ENCODE data around the gene EFHC2.
"Not testable (repeated sequence)": the region's sequence is repeated elsewhere in the genome, so short reads cannot be mapped to it uniquely, and the experiment has no call there.

Gene EFHC2

DNA sequence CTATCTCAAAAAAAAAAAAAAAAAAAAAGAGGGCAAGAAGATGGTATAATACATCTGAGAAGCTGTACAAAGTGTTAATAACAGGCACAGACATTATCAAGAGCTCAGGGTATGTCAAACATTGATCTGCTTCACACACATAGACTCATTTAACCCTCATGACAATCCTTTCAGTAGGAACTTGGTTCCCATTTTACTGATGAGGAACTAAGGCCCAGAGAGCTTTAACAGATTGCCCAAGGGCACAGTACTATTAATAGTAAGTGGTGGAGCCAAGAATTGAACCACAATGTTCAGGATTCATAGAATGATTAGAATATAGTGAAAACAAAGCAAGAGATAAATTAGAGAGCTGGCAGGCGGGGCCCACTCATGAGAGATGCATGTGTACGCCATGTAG, 154.4 kb downstream of the EFHC2 start:
- no peak overlapping the region for H3K27ac ChIP-seq
- no peak for TF ChIP-seq ZFX (IDR thresholded peaks at IDR 0.05; ENCODE audit: borderline replicate concordance)
- TF ChIP-seq, protein P1, sequence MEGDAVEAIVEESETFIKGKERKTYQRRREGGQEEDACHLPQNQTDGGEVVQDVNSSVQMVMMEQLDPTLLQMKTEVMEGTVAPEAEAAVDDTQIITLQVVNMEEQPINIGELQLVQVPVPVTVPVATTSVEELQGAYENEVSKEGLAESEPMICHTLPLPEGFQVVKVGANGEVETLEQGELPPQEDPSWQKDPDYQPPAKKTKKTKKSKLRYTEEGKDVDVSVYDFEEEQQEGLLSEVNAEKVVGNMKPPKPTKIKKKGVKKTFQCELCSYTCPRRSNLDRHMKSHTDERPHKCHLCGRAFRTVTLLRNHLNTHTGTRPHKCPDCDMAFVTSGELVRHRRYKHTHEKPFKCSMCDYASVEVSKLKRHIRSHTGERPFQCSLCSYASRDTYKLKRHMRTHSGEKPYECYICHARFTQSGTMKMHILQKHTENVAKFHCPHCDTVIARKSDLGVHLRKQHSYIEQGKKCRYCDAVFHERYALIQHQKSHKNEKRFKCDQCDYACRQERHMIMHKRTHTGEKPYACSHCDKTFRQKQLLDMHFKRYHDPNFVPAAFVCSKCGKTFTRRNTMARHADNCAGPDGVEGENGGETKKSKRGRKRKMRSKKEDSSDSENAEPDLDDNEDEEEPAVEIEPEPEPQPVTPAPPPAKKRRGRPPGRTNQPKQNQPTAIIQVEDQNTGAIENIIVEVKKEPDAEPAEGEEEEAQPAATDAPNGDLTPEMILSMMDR (IDR thresholded peaks at IDR 0.05): no peak

DNA sequence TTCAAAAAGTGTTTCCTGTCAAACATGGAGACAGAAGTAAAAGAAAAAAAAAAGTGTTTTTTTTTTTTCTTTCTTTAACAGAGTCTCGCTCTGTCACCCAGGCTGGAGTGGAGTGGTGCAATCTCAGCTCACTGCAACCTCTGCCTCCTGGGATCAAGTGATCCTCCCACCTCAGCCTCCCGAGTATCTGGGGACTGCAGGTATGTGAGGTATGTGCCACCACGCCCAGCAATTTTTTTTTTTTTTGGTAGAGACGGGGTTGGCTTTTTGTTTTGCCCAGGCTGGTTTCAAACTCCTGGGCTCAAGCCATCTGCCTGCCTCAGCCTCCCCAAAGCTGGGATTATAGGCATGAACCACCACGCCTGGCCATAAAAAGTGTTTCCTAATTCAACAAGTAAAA, 155.6 kb downstream of the EFHC2 start:
- not testable (repeated sequence) for H3K27ac ChIP-seq

DNA sequence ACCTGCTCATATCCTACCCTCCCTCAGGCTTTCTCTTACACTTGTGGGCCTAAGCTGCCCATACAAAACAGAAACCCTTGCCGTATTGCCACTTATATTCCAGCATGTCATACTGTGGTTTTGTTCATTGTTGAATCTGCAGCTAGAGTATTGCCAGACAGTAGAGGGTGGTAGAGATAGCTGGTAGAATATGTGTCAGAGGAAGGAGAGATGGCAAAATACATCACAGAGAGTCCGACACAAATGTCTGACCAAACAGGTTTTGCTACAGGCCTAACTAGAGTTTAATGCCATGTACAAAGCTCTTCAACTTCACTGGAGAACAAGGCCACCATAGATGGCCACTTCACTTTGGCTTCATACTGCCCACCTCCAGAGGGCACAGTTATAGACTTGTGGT, 160.1 kb downstream of the EFHC2 start:
- H3K27ac ChIP-seq: no peak overlapping the region
- TF ChIP-seq, protein P1 (IDR thresholded peaks at IDR 0.05): no peak
- no peak for TF ChIP-seq ZFX (IDR thresholded peaks at IDR 0.05; ENCODE audit: borderline replicate concordance)

DNA sequence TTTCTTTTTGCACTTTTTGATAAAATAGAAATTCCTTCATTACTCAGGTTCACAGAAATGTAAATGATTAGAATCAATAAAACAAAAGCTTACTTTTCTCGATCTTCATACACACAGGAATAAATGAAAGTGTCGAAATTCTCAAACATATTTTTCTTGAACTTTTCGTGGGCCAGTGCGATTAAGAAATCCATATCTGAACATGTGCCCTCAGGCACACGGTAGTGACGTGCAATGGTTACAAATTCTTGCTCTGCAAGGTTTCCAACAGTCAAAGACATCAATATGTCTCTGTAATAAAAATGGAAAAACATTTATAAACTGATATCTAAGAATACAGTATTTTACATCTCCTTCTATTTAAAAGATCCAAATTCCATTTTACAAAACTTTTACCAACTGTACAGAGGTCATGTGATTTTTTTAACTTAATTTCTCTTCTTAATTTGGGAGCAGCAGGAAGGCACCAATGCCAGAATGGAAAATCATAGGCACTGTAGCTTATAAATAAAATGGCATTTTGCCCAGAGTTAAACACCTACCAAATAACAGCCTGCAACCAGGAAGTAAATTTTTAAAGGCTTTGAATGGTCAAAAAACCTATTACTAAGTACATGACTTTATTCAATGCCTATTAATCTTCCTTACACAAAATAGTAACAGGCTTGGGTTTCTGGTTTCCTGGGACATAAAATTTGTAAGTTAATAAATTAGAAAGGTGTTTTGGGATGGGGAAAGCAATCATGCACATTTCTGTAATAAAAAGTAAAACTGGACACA, 165.0 kb downstream of the EFHC2 start:
- TF ChIP-seq ZFX (IDR thresholded peaks at IDR 0.05; ENCODE audit: borderline replicate concordance): no peak
- TF ChIP-seq, protein P1 (IDR thresholded peaks at IDR 0.05): no peak
- no peak overlapping the region for H3K27ac ChIP-seq

DNA sequence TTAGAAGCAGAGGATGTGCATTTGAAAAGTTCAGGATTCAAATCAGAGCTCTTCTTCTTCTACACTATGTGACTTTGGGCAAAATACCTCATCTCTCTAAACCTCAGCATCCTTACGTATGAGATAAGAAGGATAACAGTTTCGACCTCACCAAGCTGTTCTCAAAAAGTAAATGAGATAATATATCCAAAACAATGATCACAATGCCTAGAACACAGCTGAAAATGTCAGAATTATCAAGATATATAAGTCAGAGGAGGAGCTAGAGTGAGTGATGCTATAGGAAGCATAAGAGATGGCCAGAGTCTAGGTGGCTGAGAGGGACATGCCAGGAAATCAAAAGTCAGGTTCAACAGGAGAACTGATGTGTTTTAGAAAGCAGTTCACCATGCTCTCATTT, 168.0 kb downstream of the EFHC2 start:
- TF ChIP-seq, protein P1 (IDR thresholded peaks at IDR 0.05): no peak
- no peak for TF ChIP-seq ZFX (IDR thresholded peaks at IDR 0.05; ENCODE audit: borderline replicate concordance)

DNA sequence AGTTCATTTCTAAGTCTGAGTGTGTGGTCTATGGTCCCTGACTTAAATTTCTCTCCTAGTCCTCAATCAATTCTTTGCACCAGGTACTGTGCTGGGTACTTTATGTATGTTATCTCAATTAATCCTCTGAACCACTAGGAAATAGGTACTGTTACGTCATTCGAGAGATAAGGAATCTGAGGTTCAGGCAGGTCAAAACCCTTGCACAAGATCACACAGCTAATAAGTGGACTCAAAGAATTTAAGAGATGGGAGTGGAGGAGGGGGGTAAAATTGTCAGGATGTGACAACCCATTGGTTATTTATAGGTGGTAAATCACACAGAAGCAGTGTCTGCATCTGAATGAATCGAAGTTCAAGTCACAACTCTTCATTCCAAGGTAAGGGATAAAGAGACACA, 169.4 kb downstream of the EFHC2 start:
- H3K27ac ChIP-seq: no peak overlapping the region
- TF ChIP-seq, protein P1 (IDR thresholded peaks at IDR 0.05): no peak

More for the DNA sequence above, 168.0 kb downstream of the EFHC2 start:
- H3K27ac ChIP-seq: no peak overlapping the region

DNA sequence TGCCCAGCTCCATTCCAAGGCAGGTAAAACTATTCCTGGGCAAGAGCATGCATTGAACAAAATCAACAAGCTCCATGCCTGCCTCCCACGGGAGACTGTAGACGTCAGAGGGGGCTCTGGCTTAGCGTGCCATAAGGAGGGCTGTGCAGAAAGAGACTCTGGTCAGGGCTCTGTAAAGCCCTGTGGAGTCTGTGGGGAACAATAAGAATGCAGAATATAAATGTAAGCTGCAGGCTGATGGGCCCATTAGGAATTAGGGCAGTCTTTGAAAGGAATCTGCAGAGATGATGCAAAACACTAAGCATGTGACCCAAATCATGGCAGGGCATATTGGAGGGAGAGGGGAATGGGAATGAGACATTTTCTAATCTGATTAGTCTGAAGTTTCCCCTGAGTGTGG, 170.3 kb downstream of the EFHC2 start:
- no peak overlapping the region for H3K27ac ChIP-seq
- TF ChIP-seq, protein P1 (IDR thresholded peaks at IDR 0.05): no peak
- no peak for TF ChIP-seq ZFX (IDR thresholded peaks at IDR 0.05; ENCODE audit: borderline replicate concordance)

DNA sequence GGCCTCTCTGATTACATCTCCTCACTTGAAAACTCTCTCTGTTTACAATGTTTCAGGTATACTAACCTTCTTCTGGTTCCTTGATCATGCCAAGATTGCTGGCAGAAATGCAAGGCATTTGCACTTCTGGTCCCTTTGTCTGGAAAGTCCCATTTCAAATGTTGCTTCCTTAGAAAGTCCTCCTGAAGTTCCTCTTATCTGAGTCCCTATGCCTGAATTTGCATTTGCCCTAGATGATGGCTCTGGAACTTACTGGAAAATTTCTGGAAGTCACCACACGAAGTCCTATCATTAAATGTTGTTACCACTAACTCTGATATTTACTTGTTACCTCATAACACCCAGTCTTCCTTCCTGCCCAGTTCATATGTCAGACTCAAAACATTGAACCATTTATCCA, 176.4 kb downstream of the EFHC2 start:
- TF ChIP-seq, protein P1 (IDR thresholded peaks at IDR 0.05): no peak
- no peak for TF ChIP-seq ZFX (IDR thresholded peaks at IDR 0.05; ENCODE audit: borderline replicate concordance)

More for the DNA sequence above, 176.4 kb downstream of the EFHC2 start:
- H3K27ac ChIP-seq: no peak overlapping the region
